Liver (tissue), 9 donors: ENCODE data around the gene EEF2K. TPM values are rescaled to one million over a fixed set of nuclear protein-coding genes. Genes with fewer than 3 reads are reported as not detected.

Experiments
- DNase-seq: peaks from one replicate; pipeline ENCODE4 v3.0.0-alpha.2; 2017; ENCODE audit warnings: low spot score
- H3K27ac ChIP-seq, 2 donors: one replicate each; pipeline ENCODE4 v1.7.0; 2013; ENCODE audit warnings: inconsistent platforms in 2 of 2, low read length in 2 of 2, control low read depth in 1 of 2, low read depth in 1 of 2, mild to moderate bottlenecking in 1 of 2
- H3K27me3 ChIP-seq, 4 donors: one replicate each; pipeline versions ENCODE4 v1.6.1 to v1.7.0; 2013; ENCODE audit warnings: low read length in 3 of 4, inconsistent platforms in 1 of 4, mild to moderate bottlenecking in 1 of 4, moderate library complexity in 1 of 4; ENCODE audit not compliant: control insufficient read depth in 4 of 4, insufficient read depth in 4 of 4
- H3K36me3 ChIP-seq, 4 donors: one replicate each; pipeline versions ENCODE4 v1.6.1 to v1.7.0; 2013; ENCODE audit warnings: low read length in 3 of 4, mild to moderate bottlenecking in 3 of 4, low read depth in 1 of 4, moderate library complexity in 1 of 4; ENCODE audit not compliant: control insufficient read depth in 4 of 4, insufficient read depth in 3 of 4
- H3K4me1 ChIP-seq, 4 donors: one replicate each; pipeline versions ENCODE4 v1.6.1 to v1.7.0; 2013; ENCODE audit warnings: low read length in 3 of 4, mild to moderate bottlenecking in 3 of 4, moderate library complexity in 1 of 4; ENCODE audit not compliant: control insufficient read depth in 4 of 4, insufficient read depth in 4 of 4
- H3K4me3 ChIP-seq, 3 donors: one replicate each; pipeline versions ENCODE4 v1.6.1 to v1.7.0; 2013; ENCODE audit warnings: low read length in 3 of 3, control low read depth in 1 of 3, low read depth in 1 of 3, mild to moderate bottlenecking in 1 of 3
- H3K9ac ChIP-seq, 2 donors: one replicate each; pipeline ENCODE4 v1.7.0; 2013; ENCODE audit warnings: low read length in 2 of 2, mild to moderate bottlenecking in 2 of 2, moderate library complexity in 2 of 2, control low read depth in 1 of 2, low read depth in 1 of 2
- H3K9me3 ChIP-seq, 4 donors: one replicate each; pipeline versions ENCODE4 v1.6.1 to v1.7.0; 2013; ENCODE audit warnings: low read length in 3 of 4; ENCODE audit not compliant: control insufficient read depth in 4 of 4
- ATF3 ChIP-seq: IDR thresholded peaks from 2 replicates; pipeline ENCODE4 v1.6.1; 2016; ENCODE audit warnings: antibody characterized with exemption
- CTCF ChIP-seq: fragments of 150-350 bp; IDR thresholded peaks from 2 replicates; pipeline ENCODE4 v1.5.1; 2017; ENCODE audit warnings: improper control_type of control experiment, low read depth, low read length; ENCODE audit not compliant: missing input control
- EGR1 ChIP-seq, 2 donors: IDR thresholded peaks; 2 replicates each; pipeline ENCODE4 v1.6.1; 2016 to 2018; ENCODE audit warnings: antibody characterized with exemption in 2 of 2, low read depth in 2 of 2
- FOXA2 ChIP-seq: IDR thresholded peaks from 2 replicates; pipeline ENCODE4 v1.6.1; 2016; ENCODE audit warnings: antibody characterized with exemption
- HNF4A ChIP-seq, 2 donors: conservative IDR thresholded peaks; 2 replicates each; pipeline ENCODE4 v1.6.1; 2016; ENCODE audit warnings: antibody characterized with exemption in 2 of 2, mild to moderate bottlenecking in 2 of 2
- HNF4G ChIP-seq: IDR thresholded peaks from 2 replicates; pipeline ENCODE4 v1.6.1; 2016; ENCODE audit warnings: antibody characterized with exemption
- JUND ChIP-seq, 2 donors: IDR thresholded peaks; 2 replicates each; pipeline ENCODE4 v1.6.1; 2016; ENCODE audit warnings: antibody characterized with exemption in 2 of 2
- NR2F2 ChIP-seq: IDR thresholded peaks from 2 replicates; pipeline ENCODE4 v1.6.1; 2016; ENCODE audit warnings: antibody characterized with exemption
- RXRA ChIP-seq, 2 donors: IDR thresholded peaks; 2 replicates each; pipeline ENCODE4 v1.6.1; 2017 to 2018; ENCODE audit warnings: antibody characterized with exemption in 2 of 2, mild to moderate bottlenecking in 1 of 2
- SP1 ChIP-seq: IDR thresholded peaks from 2 replicates; pipeline ENCODE4 v1.6.1; 2018; ENCODE audit warnings: antibody characterized with exemption, mild to moderate bottlenecking
- TAF1 ChIP-seq: conservative IDR thresholded peaks from 2 replicates; pipeline ENCODE4 v1.6.1; 2016; ENCODE audit warnings: antibody characterized with exemption, mild to moderate bottlenecking
- YY1 ChIP-seq: IDR thresholded peaks from 2 replicates; pipeline ENCODE4 v1.6.1; 2016; ENCODE audit warnings: antibody characterized with exemption, mild to moderate bottlenecking
- ZBTB33 ChIP-seq: IDR thresholded peaks from 2 replicates; pipeline ENCODE4 v1.6.1; 2016; ENCODE audit warnings: antibody characterized with exemption
- WGBS: extraction: QIAGEN DNeasy Blood & Tissue Kit; methylation state at CpG from one replicate; pipeline ENCODE4 v1.1.7; 2013; 5-methylcytosine and 5-hydroxymethylcytosine counted together
- polyA plus RNA-seq, 2 donors: library from polyadenylated mRNA; stranded (reverse) in 1 of 2; unstranded in 1 of 2; fragments of 200-250 nt in 1 of 2; fragments of >200 nt in 1 of 2; fragmentation: Nextera tagmentation in 1 of 2; extraction: Ambion mirVana in 1 of 2; gene quantifications; one replicate each; pipeline versions ENCODE4 v1.2.1 to v1.2.3, GENCODE V29; 2013 to 2015
- total RNA-seq, 2 donors: library from RNA; depleted of rRNA; stranded (reverse); fragments of >200 nt; gene quantifications; one replicate each; pipeline ENCODE4 v1.2.3, GENCODE V29; 2014
- donor health status: healthy.
- donor health status: healthy.
- donor health status: healthy.
- donor health status: healthy.
- donor health status: healthy.

Gene EEF2K
- total and polyA plus RNA-seq, 4 donors, result 3.2 to 14.3 (median 8.0) TPM

GRCh38 chr16:22308824-22309520, 102.9 kb downstream of the EEF2K start:
- DNase-seq, result no peak
- 97% methylated on average over 24 of the region's 24 CpGs for WGBS

GRCh38 chr16:22311520-22311919, 105.4 kb downstream of the EEF2K start:
- H3K4me1 ChIP-seq, result no peaks in the 10 kb centered on the region
- WGBS, result 95% methylated on average over 4 of the region's 4 CpGs
- DNase-seq, result no peak
- no peak overlapping the region for H3K4me3 ChIP-seq
- no peak overlapping the region for H3K9ac ChIP-seq
- H3K27ac ChIP-seq, result no peak overlapping the region
- TF ChIP-seq YY1 (no peak), HNF4G (no peak), ATF3 (no peak), HNF4A (conservative IDR thresholded peaks at IDR 0.05) (no peak)
- no peaks in the 10 kb centered on the region for H3K27me3 ChIP-seq
- peaks cover 13 to 84% (median 31%) of the 10 kb centered on the region in 4 donors for H3K36me3 ChIP-seq
- H3K9me3 ChIP-seq, result no peaks in the 10 kb centered on the region

More at GRCh38 chr16:22308824-22309520, 102.9 kb downstream of the EEF2K start:
- Histone ChIP-seq H3K4me1 (no peaks in the 10 kb centered on the region), H3K27ac (no peak overlapping the region), H3K4me3 (no peak overlapping the region), H3K9ac (no peak overlapping the region), H3K9me3 (no peaks in the 10 kb centered on the region), H3K36me3 (peaks cover 6 to 76% (median 19%) of the 10 kb centered on the region in 4 donors), H3K27me3 (no peaks in the 10 kb centered on the region)
- TF ChIP-seq NR2F2 (no peak), FOXA2 (no peak), ATF3 (no peak), CTCF (no peak), SP1 (no peak), TAF1 (no peak), YY1 (no peak), EGR1 (IDR thresholded peaks at IDR 0.05; ENCODE audit: low read depth in 2 of 2) (no peak), HNF4G (no peak), RXRA (IDR thresholded peaks at IDR 0.05) (no peak)

- Histone ChIP-seq H3K9me3 (no peaks in the 10 kb centered on the region), H3K4me3 (no peak overlapping the region), H3K9ac (no peak overlapping the region), H3K27ac (no peak overlapping the region), H3K27me3 (no peaks in the 10 kb centered on the region), H3K4me1 (peaks cover 0 to 7% (median 4%) of the 10 kb centered on the region in 4 donors), H3K36me3 (peaks cover 15 to 81% (median 30%) of the 10 kb centered on the region in 4 donors)
- no peak for DNase-seq
- TF ChIP-seq ZBTB33 (no peak), JUND (IDR thresholded peaks at IDR 0.05) (no peak), EGR1 (IDR thresholded peaks at IDR 0.05; ENCODE audit: low read depth in 2 of 2) (no peak)
- 94% methylated on average over 23 of the region's 23 CpGs for WGBS
These were observed 107.1 kb downstream of the EEF2K start for GRCh38 chr16:22312897-22313781.
